Measurements from ENCODE around the gene CCDC88A.
A peak's percentile ranks its signal among the peaks of the same experiment; 100 is the strongest.

CCDC88A gene

GRCh38 chr2:55415300-55415699 is 4.4 kb downstream of the CCDC88A start:
- no peak for TF ChIP-seq ZNF138 (tag by site-specific recombination; IDR thresholded peaks at IDR 0.05; ENCODE audit: borderline replicate concordance)
- no peak for TF ChIP-seq ZNF529 (tag by site-specific recombination; IDR thresholded peaks at IDR 0.05; ENCODE audit: insufficient replicate concordance)
- no peak for TF ChIP-seq ZNF837 (tag by site-specific recombination; IDR thresholded peaks at IDR 0.05)
- TF ChIP-seq YY2 (tag by site-specific recombination; IDR thresholded peaks at IDR 0.05) = no peak
- TF ChIP-seq KLF16 (tag by site-specific recombination; IDR thresholded peaks at IDR 0.05) = no peak
- peak; percentile 59; the same call in 1 of the 2 replicates for TF ChIP-seq MZF1 (tag by site-specific recombination; IDR thresholded peaks at IDR 0.05; ENCODE audit: borderline replicate concordance)
- no peak for TF ChIP-seq ZNF658 (tag by site-specific recombination; IDR thresholded peaks at IDR 0.05)
- no peak for TF ChIP-seq ZNF37A (tag by site-specific recombination; IDR thresholded peaks at IDR 0.05)
- Histone ChIP-seq H3K27ac (ENCODE audit: extremely low read depth, low read depth, low read length) (no peak overlapping the region), H3K4me1 (ENCODE audit: control insufficient read depth, insufficient read depth, low read length) (peaks cover 4% of the 10 kb centered on the region; the same call in 1 of the 2 replicates), H3K4me3 (ENCODE audit: low read depth, low read length) (no peak overlapping the region), H3K9me3 (ENCODE audit: control insufficient read depth, insufficient read depth, low read depth, low read length) (no peaks in the 10 kb centered on the region), H3K36me3 (ENCODE audit: control insufficient read depth in 2 of 2, insufficient read depth in 1 of 2, low read length in 2 of 2) (peaks cover 0 to 13% of the 10 kb centered on the region in 2 experiments; a peak in 2 of 3 replicates)
- CTCF ChIA-PET = interaction anchor here (1.9 kb wide), 1 partner anchor 16 kb away, joined by 6 read pairs; no protein-coding TSS in a partner anchor
- POLR2A ChIA-PET = no interaction called here

DNA sequence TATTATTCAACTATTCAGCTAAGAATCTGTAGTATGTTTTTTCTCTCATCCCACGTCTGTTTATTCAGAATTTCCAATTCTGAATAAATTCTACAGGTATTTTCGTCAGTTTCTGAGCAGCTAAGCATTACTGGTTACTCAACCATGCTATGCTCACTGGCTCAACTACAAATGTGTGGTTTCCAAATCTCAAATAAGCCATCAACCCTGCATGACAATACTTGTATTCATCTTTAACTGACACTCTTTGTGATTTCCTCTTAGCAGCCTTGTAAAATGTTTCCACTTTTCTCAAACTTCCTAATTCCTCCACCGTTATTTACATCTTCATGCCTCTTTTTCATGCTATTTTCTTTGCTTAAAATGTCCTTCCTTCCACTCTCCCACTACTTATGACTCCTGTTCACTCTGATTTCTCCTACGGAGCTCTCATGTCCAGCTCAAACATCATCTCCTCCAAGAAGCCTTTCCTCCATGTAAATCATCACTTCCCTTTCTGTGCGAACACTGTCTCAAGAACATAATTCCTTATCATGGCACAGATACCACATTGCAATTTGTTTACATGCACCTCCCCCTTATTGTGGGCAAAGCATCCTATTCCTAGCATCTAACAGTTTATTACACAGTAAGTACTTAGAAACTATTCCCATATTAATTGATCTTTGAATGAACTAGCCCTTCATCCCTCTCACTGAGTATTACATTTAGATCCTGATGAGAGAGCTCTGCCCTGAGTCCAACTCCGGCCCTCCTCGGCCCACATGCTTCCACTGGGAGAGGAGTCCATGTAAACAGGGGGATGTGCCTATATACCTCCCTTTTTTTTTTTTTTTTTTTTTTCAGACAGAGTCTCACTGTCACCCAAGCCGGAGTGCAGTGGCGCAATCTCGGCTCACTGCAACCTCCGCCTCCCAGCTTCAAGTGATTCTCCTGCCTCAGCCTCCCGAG is 10.5 kb downstream of the CCDC88A start:
- Histone ChIP-seq H3K4me3 (ENCODE audit: low read depth, low read length) (no peak overlapping the region), H3K4me1 (ENCODE audit: control insufficient read depth, insufficient read depth, low read length) (no peaks in the 10 kb centered on the region), H3K27ac (ENCODE audit: extremely low read depth, low read depth, low read length) (no peak overlapping the region), H3K9me3 (ENCODE audit: control insufficient read depth, insufficient read depth, low read depth, low read length) (no peaks in the 10 kb centered on the region), H3K36me3 (ENCODE audit: control insufficient read depth in 2 of 2, insufficient read depth in 1 of 2, low read length in 2 of 2) (peaks cover 8 to 20% of the 10 kb centered on the region in 2 experiments)
- POLR2A ChIA-PET = interaction anchor here (0.5 to 1.7 kb wide), 2 partner anchors 11 to 120 kb away, joined by 3 to 9 read pairs; partner anchors contain the start of gene CCDC88A
- CTCF ChIA-PET = no interaction called here
- no peak for TF ChIP-seq ZBTB7A (tag by site-specific recombination; IDR thresholded peaks at IDR 0.05; ENCODE audit: low read depth)
- TF ChIP-seq, protein P1, sequence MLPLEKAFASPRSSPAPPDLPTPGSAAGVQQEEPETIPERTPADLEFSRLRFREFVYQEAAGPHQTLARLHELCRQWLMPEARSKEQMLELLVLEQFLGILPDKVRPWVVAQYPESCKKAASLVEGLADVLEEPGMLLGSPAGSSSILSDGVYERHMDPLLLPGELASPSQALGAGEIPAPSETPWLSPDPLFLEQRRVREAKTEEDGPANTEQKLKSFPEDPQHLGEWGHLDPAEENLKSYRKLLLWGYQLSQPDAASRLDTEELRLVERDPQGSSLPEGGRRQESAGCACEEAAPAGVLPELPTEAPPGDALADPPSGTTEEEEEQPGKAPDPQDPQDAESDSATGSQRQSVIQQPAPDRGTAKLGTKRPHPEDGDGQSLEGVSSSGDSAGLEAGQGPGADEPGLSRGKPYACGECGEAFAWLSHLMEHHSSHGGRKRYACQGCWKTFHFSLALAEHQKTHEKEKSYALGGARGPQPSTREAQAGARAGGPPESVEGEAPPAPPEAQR (tag by site-specific recombination; IDR thresholded peaks at IDR 0.05) = no peak
- TF ChIP-seq, protein P2, sequence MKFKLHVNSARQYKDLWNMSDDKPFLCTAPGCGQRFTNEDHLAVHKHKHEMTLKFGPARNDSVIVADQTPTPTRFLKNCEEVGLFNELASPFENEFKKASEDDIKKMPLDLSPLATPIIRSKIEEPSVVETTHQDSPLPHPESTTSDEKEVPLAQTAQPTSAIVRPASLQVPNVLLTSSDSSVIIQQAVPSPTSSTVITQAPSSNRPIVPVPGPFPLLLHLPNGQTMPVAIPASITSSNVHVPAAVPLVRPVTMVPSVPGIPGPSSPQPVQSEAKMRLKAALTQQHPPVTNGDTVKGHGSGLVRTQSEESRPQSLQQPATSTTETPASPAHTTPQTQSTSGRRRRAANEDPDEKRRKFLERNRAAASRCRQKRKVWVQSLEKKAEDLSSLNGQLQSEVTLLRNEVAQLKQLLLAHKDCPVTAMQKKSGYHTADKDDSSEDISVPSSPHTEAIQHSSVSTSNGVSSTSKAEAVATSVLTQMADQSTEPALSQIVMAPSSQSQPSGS (tag by site-specific recombination; IDR thresholded peaks at IDR 0.05; ENCODE audit: low read depth) = no peak
- TF ChIP-seq ZNF350 (tag by site-specific recombination; IDR thresholded peaks at IDR 0.05) = no peak
- TF ChIP-seq ZNF707 (tag by site-specific recombination; IDR thresholded peaks at IDR 0.05) = no peak
- TF ChIP-seq KLF7 (tag by site-specific recombination; IDR thresholded peaks at IDR 0.05; ENCODE audit: borderline replicate concordance) = no peak
- TF ChIP-seq TCF7L2 (IDR thresholded peaks at IDR 0.05; ENCODE audit: borderline replicate concordance, low read depth, low read length) = no peak
- TF ChIP-seq ZNF792 (tag by site-specific recombination; IDR thresholded peaks at IDR 0.05) = no peak

DNA sequence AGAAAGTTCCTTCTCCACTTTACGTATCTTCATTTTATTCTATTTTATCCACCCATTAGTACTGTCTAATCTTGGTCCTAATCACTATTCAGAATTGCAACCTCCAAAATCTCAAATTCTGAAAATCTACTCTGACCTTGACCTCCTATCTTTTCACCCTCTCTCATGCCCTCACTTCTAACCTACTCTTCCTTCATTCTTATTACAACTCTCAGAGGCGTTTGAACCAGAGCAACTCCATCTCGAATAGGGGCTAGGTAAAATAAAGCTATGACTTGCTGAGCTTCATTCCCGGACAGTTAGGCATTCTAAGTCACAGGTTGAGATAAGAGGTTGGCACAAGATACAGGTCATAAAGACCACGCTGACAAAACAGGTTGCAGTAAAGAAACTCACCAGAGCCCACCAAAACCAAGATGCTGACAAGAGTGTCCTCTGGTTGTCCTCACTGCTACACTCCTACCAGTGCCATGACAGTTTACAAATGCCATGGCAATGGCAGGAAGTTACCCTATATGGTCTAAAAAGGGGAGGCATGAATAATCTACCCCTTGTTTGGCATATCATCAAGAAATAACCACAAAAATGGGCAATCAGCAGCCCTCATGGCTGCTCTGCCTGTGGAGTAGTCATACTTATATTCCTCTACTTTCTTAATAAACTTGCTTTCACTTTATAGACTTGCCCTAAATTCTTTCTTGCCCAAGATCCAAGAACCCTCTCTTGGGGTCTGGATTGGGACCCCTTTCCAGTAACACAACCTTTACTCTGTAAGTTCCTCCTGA is 11.4 kb downstream of the CCDC88A start:
- Histone ChIP-seq H3K9me3 (ENCODE audit: control insufficient read depth, insufficient read depth, low read depth, low read length) (no peaks in the 10 kb centered on the region), H3K27ac (ENCODE audit: extremely low read depth, low read depth, low read length) (no peak overlapping the region), H3K4me1 (ENCODE audit: control insufficient read depth, insufficient read depth, low read length) (no peaks in the 10 kb centered on the region), H3K36me3 (ENCODE audit: control insufficient read depth in 2 of 2, insufficient read depth in 1 of 2, low read length in 2 of 2) (peaks cover 8 to 18% of the 10 kb centered on the region in 2 experiments), H3K4me3 (ENCODE audit: low read depth, low read length) (no peak overlapping the region)
- CTCF ChIA-PET = interaction anchor here (1.6 kb wide), 1 partner anchor 24 kb away, joined by 3 read pairs; no protein-coding TSS in a partner anchor
- TF ChIP-seq ZNF704 (tag by site-specific recombination; IDR thresholded peaks at IDR 0.05) = no peak
- POLR2A ChIA-PET = no interaction called here

Measured in HEK293 (cell line).